ENCODE results near the gene SLC51A. TPM values are rescaled to one million over a fixed set of nuclear protein-coding genes. Genes with fewer than 3 reads are reported as not detected.

SLC51A gene
- polyA plus RNA-seq, 1 experiment: not detected

DNA sequence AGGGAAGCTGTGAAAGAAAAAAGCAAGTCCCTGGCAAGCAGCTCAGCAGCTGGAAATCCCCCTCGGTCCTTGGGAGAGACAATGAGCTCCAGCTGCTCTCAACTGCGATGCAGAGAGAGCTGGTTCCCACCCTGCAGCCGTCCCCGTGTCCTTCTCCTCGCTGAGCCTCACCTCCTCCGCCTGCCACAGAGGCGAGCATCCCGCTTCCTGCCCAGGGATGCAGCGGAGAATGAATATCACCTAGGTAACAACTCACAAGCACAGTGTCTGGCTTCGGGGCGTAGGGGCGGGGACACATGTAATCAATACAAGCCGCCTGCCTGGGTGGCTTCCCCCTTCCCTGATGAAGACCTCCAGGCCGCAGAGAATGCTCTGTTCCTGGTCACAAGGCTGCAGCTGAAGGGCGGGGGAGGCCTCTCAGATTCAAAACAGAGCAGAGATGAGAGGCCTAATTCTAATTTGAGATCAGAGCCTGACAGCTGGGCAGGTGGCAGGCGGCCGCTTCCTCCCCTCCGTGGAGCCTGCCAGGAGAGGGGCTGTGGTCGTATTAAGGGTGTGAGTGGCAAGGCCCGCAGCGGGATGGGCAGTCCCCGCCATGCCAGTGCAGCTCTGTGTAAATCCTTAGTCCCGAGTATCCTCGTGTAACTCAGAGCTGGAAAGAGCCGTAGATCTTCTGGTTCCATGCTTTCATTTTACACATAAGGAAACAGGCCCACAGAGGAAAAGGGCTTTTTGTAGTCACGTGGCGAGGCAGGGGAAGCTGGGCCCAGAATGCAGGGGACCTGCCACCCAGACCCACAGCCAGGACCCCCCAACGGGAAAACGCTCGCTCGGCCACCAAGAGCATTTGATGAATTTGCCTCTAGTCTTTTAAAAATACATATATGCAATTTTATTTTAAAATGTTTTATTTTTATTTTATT lies 29.4 kb upstream of the SLC51A start:
- Histone ChIP-seq H3K36me3 (ENCODE audit: control insufficient read depth, insufficient read depth, low read length) (no peaks in the 10 kb centered on the region), H3K27me3 (ENCODE audit: control insufficient read depth, insufficient read depth, low read length) (no peaks in the 10 kb centered on the region), H3K4me3 (ENCODE audit: low read depth, low read length) (no peak overlapping the region)
- POLR2A ChIA-PET: no interaction called here
- CTCF ChIA-PET: interaction anchor here (1.2 to 4.5 kb wide), 2 partner anchors 10 to 113 kb away, joined by 3 to 30 read pairs; no protein-coding TSS in a partner anchor
- TF ChIP-seq, protein P1, sequence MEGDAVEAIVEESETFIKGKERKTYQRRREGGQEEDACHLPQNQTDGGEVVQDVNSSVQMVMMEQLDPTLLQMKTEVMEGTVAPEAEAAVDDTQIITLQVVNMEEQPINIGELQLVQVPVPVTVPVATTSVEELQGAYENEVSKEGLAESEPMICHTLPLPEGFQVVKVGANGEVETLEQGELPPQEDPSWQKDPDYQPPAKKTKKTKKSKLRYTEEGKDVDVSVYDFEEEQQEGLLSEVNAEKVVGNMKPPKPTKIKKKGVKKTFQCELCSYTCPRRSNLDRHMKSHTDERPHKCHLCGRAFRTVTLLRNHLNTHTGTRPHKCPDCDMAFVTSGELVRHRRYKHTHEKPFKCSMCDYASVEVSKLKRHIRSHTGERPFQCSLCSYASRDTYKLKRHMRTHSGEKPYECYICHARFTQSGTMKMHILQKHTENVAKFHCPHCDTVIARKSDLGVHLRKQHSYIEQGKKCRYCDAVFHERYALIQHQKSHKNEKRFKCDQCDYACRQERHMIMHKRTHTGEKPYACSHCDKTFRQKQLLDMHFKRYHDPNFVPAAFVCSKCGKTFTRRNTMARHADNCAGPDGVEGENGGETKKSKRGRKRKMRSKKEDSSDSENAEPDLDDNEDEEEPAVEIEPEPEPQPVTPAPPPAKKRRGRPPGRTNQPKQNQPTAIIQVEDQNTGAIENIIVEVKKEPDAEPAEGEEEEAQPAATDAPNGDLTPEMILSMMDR (IDR thresholded peaks at IDR 0.05; ENCODE audit: insufficient read depth, low read depth, low read length): no peak
- DNase-seq (ENCODE audit: low read depth): no peak

DNA sequence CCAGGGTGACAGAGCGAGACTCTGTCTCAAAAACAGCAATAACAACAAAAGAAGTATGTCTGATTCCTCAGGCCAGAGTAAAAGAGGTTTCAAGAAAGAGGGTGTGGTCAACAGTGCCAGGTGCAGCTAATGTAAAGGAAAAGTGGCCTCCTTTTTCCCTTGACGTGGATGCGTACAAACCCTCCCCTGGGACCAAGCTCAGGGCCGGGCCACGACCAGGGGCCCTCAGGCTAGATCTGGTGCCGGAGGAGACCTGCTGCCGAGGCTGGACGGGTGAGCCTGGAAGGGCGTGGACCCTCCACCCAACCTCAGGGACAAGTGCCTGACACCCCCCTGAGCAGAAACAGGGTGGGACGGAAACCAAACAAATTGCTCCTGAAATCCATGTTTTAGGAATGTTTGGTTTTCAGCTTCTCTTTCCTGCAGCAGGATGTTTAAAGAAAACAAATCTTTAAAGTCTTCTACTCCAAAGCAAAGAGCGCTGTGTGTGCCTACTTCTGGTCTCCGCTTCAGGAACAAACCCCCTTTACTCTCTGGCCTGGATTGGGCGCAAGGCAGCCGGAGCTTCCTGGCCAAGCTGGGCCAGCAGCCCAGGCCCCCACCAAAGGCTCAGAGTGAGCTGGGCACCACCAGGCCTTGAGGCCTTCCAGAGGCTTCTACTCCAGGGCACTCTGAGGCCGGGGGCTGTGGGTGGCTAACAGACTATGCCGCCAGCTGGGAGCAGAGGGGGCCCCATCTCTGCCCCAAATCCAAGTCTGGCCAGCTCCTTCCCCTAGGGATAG lies 26.6 kb upstream of the SLC51A start:
- CTCF ChIA-PET: interaction anchor here (1.0 to 1.5 kb wide), 2 partner anchors 119 to 164 kb away, joined by 3 to 7 read pairs; no protein-coding TSS in a partner anchor

DNA sequence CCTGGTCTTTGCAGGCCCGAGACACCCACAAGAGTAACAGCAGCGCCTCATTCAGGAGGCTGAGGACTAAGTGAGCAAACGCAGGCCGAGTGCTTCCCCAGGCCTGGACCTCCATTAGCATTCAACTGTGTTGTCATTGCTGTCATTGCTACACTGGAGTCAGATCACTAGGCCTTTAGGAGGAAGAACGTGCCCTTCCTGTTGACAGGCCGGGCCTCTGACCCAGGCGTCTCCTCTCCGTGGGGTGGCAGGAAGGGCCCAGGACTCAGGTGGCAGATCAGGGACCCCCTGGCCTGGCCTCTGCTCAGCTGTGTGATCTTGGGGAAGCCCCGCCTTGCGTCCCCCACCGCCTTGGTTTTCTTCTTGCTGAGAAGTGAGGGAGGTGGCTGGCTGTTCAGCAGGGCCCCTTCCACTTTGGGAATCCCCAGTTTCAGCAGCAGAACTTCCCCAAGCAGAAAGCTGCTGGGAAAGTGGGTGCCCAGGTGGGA lies 24.3 kb upstream of the SLC51A start:
- ChIA-PET CTCF (interaction anchor here (0.8 kb wide), 1 partner anchor 13 kb away, joined by 3 read pairs; no protein-coding TSS in a partner anchor), POLR2A (no interaction called here)
- Histone ChIP-seq H3K36me3 (ENCODE audit: control insufficient read depth, insufficient read depth, low read length) (no peaks in the 10 kb centered on the region), H3K4me3 (ENCODE audit: low read depth, low read length) (no peak overlapping the region), H3K27me3 (ENCODE audit: control insufficient read depth, insufficient read depth, low read length) (no peaks in the 10 kb centered on the region)
- no peak for DNase-seq (ENCODE audit: low read depth)
- TF ChIP-seq, protein P1 (IDR thresholded peaks at IDR 0.05; ENCODE audit: insufficient read depth, low read depth, low read length): no peak

More for the DNA sequence above, 26.6 kb upstream of the SLC51A start:
- no peak for DNase-seq (ENCODE audit: low read depth)
- H3K27me3 ChIP-seq (ENCODE audit: control insufficient read depth, insufficient read depth, low read length): no peaks in the 10 kb centered on the region
- H3K36me3 ChIP-seq (ENCODE audit: control insufficient read depth, insufficient read depth, low read length): no peaks in the 10 kb centered on the region
- TF ChIP-seq, protein P1 (IDR thresholded peaks at IDR 0.05; ENCODE audit: insufficient read depth, low read depth, low read length): no peak
- POLR2A ChIA-PET: no interaction called here
- H3K4me3 ChIP-seq (ENCODE audit: low read depth, low read length): no peak overlapping the region

DNA sequence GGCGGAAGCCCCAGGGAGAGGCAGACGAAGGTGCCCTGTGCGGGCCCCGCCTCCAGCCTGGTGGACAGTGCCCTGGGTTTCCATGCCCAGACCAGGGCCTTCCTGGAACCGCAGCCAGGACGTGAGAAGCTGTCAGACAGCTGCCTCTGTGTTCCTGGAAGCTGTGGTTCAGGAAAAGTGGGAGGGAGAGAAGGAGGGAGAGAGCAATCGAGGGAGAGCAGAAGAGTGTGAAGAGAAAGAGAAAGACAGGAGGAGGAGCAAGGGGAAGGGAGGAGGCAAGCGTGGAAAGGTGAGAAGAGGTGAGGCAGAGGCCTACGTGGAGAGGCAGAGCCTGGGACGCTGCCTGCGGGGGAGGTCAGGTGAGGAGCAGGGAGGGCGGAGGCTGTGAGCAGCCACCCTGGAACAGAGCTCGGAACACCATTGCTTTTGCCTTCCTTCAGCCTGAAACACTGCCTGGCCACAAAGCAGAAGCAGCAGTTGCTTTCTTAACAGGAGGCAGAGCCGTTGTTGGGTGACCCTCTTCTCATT lies 23.7 kb upstream of the SLC51A start:
- Histone ChIP-seq H3K4me3 (ENCODE audit: low read depth, low read length) (no peak overlapping the region), H3K27me3 (ENCODE audit: control insufficient read depth, insufficient read depth, low read length) (no peaks in the 10 kb centered on the region), H3K36me3 (ENCODE audit: control insufficient read depth, insufficient read depth, low read length) (no peaks in the 10 kb centered on the region)
- TF ChIP-seq, protein P1 (IDR thresholded peaks at IDR 0.05; ENCODE audit: insufficient read depth, low read depth, low read length): no peak
- POLR2A ChIA-PET: no interaction called here
- no peak for DNase-seq (ENCODE audit: low read depth)
- CTCF ChIA-PET: interaction anchor here (0.8 to 4.7 kb wide), 2 partner anchors 14 to 120 kb away, joined by 3 to 56 read pairs; no protein-coding TSS in a partner anchor

Data from BJ (cell line).